CD1c-positive myeloid dendritic cell (primary cell): ENCODE results near the gene HTRA2.
"Not testable (repeated sequence)": the region's sequence is repeated elsewhere in the genome, so short reads cannot be mapped to it uniquely, and the experiment has no call there.

Experiments
- DNase-seq: peaks from one replicate; pipeline ENCODE4 v3.0.0-alpha.2; 2016; ENCODE audit errors: extremely low spot score

HTRA2 gene

DNA sequence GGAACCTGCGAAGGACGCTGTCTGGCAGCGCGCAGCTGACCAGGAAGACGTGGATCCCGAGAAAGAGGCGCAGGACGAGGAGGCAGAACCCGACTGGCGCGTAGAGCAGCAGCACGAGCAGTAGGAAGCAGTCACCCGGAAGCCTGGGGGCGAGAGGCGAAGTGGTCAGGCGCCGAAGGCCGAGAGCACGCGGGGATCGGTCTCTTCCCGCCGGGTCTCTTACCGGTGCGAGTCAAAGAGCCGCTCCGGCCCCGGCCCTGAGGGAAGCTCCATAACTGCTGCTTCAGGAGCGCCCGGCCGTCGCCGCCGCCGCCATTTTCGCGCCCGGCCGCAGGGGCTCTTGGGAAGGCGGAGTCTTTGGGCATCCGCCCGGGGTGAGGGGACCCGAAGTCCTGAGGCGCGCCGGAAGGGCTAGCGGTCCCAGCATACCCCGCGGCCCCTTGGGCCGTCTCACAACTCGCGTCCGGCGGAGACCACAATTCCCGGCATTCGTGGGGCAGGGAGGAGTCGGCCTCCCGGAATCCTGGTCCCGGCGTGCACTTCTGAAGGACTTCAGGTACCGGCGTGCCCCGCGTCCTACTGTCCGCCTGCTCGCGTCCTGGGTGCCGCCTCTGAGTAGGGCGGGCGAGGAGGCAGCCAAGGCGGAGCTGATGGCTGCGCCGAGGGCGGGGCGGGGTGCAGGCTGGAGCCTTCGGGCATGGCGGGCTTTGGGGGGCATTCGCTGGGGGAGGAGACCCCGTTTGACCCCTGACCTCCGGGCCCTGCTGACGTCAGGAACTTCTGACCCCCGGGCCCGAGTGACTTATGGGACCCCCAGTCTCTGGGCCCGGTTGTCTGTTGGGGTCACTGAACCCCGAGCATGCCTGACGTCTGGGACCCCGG lies at the start of gene HTRA2, which contains the start of gene AUP1:
Gene HTRA2 (plus strand): TSS at position 577 of the 882 bp plus-strand sequence. CDS start 74 bp downstream, at position 651.
Gene AUP1 (minus strand): TSS at position 350 of the 882 bp plus-strand sequence. CDS start 77 bp downstream, at position 273.
- DNase-seq = peak; percentile 98

DNA sequence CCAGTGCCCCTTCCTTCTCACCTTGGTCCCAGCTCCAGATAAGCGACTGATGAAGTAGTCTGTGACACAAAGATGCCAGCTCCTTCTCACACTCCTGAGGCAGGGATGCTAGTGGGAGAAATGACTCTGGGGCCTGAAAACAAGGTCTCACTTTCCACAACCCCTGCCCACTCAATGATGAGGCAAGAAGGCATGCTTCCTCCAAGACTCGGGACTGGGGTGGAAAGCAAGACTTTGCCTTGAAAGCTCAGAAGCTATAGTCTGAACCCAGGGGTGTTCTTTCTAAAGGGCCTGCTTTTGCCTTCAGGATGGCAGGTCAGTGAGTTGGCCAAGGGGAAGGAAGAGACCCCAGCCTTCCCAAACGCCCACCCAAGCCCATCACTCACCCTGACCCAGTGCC lies 48.3 kb upstream of the HTRA2 start:
- DNase-seq = peak; percentile 72

DNA sequence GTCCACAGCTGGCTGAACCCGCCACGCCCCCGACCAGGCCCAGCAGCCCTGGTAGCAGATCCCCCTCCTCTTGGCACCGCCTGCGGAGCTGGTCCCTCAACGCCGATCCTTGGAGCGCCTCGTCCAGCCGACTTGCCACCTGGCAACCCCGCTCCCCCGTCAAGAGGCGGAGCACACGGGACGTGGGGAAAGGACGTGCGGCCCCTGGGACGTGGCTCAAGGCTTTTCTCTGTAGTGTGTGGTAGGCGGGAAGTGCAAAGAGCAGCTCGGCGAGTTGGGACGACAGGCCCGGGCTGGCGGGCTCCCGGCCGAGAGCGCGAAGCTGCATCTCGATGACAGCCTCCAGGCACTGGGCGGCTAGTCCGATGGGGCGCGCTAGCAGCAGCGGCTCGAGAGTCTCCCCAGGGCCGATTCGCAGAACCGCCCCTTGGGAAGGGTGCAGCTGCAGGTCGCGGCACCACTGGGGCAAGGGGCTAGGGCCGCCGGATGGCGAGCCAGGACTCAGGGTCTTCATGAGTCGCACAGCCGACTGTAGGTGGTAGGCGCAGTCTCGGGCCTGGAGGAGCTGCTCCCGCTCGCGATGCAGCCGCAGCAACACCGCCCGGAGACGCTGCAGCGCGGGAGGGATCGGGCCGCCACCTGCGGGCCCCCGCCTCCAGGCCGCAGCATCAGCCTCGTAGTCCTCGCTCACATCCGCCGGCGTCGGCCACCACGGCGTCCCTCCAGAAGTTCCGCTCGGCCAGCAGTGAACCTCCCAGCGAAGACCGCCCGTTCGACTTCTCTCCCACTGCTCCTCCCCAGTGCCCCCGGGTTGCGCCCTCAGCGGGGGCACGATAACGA lies 47.6 kb upstream of the HTRA2 start:
- peak; percentile 66 for DNase-seq

DNA sequence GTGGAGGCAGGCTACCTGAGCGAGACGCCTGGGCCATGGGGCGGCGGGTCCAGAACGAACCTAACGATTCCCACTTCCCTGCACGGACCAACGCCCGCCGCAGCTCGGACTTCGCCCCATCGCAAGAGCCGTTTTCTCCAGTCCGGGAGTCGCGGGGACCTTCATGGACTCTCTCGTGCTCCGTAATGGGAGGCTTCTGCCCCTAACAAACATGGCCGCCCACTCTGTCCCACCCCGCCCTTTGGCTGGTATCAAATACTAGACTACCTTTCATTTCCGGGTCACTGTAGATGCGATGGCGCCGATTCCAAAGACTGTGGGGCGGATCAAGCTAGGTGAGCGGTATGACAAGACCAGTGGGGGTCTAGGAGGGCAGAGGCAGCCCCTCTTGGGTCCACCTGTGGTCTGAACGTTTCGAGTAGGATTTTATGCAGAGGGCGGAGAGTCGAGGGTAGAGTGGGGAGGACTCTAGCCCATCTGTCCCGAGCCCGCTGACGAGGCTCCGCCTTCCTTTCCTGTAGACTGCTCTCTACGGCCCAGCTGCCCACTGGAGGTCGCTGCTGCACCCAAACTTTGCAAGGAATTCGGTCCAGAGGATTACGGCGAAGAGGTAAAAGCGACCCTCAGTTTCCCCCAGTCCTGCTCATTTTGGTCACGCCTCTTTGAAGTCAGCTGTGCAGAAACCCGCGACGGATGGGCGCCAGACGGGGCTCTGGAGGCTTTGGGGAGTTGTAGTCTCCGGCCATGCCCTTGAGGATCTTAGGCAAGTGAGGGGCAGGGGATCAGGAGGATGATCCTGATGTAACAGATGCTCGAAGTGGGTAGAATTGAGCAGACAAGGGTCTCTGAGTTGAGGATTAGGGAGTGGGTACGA lies 46.7 kb upstream of the HTRA2 start, which contains the start of the genes CCDC142 and TTC31:
Gene CCDC142 (minus strand): TSS at position 198 of the 874 bp plus-strand sequence. CDS start 161 bp downstream, at position 37.
Gene TTC31 (plus strand): TSS at position 281 of the 874 bp plus-strand sequence. CDS start 15 bp downstream, at position 296.
- DNase-seq = peak; percentile 97

DNA sequence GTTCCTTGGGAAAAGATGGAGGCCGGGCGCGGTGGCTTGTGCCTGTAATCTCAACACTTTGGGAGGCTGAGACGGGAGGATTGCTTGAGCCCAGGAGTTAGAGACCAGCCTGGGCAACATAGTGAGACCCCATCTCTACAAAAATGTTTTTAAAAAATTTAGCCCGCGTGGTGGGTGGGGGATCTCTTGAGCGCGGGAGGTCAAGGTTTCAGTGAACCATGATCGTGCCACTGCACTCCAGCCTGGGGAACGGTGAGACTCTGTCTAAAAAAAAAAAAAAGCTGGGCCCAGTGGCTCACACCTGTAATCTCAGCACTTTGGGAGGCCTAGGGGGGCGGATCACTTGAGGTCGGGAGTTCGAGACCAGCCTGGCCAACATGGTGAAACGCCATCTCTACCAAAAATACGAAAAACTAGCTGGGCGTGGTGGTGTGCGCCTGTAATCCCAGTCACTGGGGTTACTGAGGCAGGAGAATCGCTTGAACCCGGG lies 46.0 kb upstream of the HTRA2 start:
- DNase-seq = not testable (repeated sequence)

DNA sequence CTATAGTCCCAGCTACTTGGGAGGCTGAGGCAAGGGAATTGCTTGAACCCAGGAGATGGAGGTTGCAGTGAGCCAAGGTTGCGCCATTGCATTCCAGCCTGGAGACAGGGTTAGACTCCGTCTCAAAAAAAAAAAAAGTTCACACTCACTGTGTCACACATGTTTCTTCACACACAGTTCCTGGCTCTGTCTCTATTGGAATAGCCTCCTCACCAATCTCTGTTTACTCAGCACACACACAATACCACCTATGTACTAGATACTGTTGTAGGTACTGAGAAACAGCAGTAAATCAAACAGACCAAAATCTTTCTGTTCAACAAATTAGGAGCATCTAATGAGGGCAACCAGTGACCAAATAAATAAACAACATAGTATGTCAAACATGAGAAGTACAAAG lies 43.6 kb upstream of the HTRA2 start:
- DNase-seq = no peak

DNA sequence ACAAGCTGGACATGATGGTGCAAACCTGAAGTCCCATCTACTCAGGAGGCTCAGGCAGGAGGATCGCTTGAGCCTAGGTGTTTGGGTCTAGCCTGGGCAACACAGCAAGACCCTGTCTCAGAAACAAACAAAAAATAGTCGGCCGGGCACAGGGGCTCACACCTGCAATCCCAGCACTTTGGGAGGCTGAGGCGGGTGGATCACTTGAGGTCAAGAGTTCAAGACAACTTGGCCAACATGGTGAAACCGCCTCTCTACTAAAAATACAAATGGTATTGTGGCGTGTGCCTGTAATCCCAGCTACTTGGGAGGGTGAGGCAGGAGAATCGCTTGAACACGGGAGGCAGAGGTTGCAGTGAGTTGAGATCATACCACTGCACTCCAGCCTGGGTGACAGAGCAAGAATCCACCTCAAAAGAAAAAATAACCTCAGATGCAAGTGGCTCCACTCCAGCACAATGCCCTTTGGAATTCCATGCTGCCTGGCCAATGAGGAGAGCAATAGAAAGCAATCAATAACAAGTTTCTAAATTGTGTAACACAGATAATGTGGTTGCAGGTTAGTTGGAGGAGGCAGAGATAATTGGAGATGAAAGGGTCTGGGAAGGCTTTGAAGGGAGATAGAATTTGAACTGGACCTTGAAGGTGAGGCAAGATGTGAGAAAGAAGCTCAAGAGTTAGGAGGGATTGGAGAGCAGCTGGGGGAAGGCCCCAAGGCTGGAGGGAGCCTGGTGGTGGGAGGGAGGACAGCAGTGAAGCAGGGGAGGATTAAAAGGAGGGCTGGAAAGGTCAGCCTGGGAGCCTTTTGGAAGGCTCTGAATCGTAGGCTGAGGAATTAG lies 40.9 kb upstream of the HTRA2 start:
- DNase-seq = no peak

DNA sequence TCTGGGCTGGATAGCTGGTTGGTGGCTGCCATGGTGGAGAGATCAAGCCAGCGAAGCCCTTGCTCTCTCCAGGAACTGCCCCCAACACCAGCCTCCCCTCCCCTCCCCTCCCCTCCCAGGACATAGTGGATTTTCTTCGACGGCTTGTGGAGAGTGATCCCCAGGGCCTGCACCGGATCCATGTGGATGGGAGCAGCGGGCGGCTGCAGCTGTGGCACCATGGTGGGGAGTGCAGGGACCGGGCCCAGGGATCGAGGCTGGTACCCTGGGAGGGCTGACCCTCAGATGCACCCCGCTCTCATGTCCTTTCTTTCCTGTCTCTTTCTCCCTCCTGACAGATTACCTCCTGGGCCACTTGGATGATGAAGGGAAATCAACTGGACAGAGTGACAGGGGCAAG lies 39.8 kb upstream of the HTRA2 start:
- no peak for DNase-seq

DNA sequence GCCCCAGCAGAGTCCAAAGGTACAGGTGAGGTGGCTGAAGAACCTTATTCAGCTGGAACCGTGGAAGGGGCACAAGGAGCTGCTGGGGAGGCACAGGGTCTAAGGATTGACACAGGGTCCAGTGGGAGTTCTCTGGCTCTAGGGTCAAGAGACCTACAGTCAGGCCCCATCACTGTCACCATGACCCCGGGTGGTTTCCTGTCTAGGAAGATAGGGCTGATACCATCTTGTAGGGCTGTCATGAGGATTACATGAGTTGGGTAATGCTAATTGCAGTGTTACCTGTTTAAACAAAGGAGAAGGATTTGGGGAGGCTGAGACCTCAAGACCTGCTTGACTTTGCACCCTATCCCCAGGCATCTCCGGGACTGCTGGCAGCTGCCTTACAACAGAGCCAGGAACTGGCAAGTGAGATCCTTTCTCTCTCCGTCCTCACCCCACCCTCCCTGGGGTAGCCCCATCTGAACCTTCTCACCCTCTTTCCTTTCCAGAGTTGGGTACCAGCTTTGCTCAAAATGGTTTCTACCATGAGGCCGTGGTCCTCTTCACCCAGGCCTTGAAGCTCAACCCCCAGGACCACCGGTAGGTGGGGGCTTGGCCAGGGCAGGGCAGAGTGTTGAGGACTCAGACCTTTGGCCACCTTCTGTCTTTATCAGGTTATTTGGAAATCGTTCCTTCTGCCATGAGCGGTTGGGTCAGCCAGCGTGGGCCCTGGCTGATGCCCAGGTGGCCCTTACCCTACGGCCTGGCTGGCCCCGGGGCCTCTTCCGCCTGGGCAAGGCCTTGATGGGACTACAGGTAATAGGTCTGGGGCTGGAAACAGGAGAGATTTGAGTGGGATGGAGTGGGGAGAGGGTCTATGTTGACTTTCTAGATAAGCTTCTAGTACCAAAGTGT lies 37.8 kb upstream of the HTRA2 start:
- no peak for DNase-seq

DNA sequence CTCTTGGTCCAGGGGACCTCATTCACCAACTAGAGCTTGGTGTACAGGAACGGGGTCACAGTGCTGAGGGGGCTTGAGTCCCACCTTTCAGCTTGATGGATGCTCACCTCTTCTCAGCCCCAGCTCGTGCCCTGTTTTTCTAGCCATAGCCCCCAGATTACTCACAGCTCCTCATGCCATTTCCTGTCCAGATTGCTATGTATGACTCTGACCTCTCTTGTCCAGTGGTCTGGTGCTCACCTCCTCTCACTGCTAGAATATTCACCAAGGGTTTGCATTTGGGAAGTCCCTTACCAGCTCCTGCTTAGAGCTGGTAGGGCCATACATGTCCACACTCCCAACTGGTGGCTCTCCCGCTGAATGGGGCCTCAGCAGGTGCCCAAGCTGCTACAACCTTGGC lies 36.2 kb upstream of the HTRA2 start:
- DNase-seq = no peak

DNA sequence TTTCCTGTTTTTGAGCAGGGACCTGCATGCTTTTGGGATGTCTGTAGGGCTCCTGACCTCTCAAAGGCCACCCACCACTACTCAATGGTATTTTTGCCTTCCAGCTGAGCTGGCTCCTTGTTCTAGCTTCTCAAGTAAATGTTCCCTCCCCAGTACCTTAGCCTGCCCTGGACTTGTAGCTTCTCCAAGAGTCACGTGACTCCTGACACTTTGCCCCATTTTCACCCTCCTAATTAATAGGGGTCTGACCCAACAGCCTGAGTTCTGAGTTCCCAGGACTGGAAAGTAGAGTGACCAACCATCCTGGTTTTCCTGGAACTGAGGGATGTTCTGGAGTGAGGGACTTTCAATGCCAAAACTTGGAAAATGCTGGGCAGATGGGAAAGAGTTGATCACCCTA lies 34.3 kb upstream of the HTRA2 start:
- DNase-seq = no peak

DNA sequence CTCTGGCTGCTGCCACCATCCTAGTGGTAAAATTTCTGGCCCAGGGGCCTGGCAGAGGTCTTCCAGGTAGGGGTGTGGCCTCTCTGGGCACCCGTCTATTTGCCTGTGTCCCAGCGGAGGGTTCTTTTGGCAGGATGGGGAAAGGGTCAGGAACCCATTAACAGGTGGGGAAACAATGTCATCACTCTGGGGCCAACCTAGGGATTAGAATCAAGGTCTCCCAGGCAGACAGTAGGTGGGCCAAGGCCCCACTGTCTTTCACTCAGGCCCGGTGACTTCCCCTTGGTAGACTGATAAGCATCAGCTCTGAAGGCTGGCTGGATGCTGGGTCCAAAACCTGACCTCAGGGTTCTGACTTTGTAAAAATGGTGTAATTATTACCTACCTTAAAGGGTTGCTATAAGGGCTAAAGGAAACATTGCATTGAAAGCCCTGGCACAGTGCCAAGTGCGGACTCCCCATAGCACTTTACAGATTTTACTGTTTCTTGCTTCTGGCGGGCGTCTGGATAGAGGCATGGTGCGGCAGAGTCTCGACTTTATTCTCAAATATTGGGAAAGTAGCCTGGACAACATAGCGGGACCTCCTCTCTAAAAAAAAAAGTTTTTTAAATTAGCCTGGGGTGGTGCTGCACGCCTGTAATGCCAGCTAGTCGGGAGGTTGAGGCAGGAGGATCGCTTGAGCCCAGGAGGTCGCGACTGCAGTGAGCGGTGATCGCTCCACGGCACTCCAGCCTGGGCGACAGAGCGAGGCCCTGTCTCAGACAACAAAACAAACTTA lies 32.5 kb upstream of the HTRA2 start:
- no peak for DNase-seq

DNA sequence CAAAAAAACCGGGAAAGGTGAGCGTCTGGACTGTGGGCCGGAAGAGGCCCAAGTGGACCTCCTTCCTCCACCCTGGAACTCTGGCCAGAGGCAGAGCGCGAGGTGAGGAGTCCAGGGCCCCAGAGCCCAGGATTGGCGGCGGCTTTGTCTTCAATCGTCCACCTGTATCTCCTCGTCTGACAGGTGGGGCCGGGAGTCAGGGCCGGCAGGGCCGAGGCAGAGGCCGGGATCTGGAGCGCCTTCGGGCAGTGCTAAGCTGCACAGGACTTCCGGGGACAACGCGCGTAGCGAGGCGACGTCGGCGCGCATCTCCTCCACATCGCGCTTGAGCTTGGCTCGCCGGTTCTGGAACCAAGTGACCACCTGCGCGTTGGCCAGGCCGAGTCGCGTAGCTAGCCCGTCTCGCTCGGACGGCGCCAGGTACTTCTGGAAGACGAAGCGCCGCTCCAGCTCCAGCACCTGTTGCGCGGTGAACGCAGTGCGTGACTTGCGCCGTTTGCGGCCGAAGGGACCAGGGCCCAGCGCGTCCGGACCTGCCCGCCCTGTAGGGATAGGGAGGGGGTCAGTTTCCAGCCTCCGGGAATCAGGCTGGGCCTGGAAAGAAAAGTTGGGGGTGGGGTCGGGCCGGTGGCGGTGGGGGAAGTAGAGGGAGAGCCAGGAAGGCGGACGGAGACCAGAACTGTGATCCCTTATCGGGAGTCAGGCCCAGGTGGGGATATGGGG lies 31.8 kb upstream of the HTRA2 start:
- no peak for DNase-seq

DNA sequence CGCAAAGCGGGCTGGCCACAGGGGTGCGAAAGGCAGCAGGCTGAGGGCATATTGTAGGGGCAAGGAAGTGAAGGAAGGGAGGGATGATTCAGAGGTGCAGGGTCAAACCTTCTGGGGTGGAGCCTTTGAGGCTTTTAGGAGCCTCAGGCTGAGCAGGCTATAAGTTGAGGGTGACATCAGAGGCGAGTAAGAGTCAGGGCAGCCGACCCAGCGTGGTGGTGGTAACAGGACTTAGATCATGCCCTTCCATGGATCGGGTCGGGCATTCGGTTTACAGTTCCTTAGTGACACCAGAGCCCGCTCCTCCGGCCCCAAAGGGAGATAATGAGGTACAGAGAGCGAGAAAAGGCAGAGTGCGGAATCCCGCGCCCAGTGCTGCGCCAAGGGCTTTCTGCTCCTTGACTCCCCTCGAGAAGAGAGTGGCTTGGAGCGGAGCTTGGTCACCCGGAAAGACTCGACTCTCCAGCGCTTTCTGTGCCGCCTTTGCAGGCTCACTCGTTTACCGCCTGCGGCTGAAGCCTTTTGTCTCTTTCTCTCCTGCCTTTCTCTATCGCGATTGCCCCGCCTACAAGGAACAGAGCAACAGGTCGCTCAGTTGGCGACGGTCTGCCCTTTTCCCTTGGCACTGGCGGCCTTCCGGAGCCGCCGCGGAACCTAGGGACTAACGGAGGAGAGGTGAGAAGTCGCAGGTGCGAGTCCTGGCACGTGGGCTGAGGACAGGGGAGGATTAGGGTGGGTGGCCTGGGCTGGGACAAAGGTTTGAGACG lies 31.1 kb upstream of the HTRA2 start:
- peak; percentile 35 for DNase-seq

DNA sequence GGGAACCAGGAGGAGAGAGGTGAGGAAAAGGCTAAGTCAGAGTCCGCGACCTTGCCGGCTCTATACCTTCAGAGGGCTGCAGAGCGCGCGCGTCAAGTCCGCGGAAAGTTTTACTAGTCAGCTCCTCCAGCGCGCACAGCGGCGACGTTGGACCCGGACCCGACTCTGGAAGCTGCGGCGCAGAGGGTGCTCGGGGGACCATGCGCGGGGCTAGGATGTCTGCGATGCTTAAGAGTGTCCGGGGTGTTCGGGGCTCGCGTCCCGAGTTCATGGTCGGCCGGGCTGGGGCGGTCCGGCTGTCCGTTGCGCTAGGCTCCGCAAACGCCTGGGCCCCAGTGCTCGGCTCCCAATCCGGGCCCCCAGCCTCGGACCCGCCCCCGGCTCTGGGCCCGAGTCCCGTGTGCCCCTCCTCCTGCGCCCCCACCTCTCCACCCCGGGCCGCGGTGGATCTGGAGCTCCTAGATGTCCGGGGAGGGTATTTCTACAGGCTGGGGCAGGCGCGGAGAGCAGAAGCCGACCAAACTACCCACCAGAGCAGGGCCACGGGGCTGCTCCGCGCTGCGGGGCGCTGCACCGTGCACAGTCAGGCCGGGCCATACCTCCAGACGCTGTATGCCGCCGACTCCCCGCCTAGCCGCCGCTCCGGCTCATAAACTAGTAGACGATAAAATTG lies 30.3 kb upstream of the HTRA2 start, which contains the start of gene LBX2:
Gene LBX2 (minus strand): TSS at position 337 of the 673 bp plus-strand sequence. CDS start 66 bp downstream, at position 271.
- no peak for DNase-seq

DNA sequence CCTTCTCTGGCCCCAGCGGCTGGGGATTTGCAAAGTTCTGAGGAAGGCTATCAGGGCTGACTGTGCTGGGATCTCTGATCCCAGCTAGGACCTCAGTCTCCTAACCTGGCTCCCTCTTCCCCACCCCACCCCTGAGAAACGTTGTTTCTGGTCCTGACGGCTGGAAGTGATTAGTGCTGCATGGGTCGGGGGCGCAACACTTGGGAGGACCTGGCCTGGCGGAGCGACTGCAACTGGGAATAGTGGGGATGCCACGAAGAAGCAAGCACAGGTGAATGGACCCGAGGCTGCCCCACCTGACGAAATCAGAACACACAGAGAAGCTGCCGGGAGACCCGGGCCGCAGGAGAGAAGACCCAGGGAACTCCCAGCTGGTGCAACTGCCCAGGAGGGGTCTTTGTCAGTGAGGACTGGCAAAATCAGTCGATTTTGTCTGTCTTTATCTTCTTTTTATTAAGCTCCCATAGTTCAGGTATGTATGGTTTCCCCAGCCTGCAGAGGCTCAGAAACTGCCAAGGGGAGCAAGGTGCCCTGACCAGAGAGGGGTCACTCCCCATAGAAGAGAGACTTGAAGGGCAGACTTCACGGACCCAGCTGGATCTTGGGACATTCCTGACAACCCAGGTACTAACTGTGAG lies 29.7 kb upstream of the HTRA2 start:
- no peak for DNase-seq
